OCI-LY3 (cell line): Measurements from ENCODE around the gene EIF2S1.

Experiments
- CTCF ChIP-seq: fragments of 200-600, 300-600 bp; sonication (generic); IDR thresholded peaks from 2 replicates; pipeline ENCODE4 v1.5.1; 2014; ENCODE audit warnings: antibody characterized with exemption, low read length, low read depth
- EZH2phosphoT487 ChIP-seq: fragments of 200-600 bp; shearing (Covaris generic); IDR thresholded peaks from 2 replicates; pipeline ENCODE4 v1.6.1; 2018; ENCODE audit warnings: antibody characterized with exemption, mixed run types, low read depth

GRCh38 chr14:67418401-67419191 is 58.5 kb downstream of the EIF2S1 start:
- TF ChIP-seq CTCF = no peak
- no peak for TF ChIP-seq EZH2phosphoT487
